NCI-H1930 (cell line): Measurements from ENCODE around the gene EI24.

Experiments used
- DNase-seq, 2 experiments: peaks; one replicate each; lab custom pipeline; 2025; lab: John Stamatoyannopoulos, UW

Gene EI24

GRCh38 chr11:125627236-125627910, 58.1 kb downstream of the EI24 start:
- DNase-seq = no peak
